BE2C (cell line): ENCODE measurements around the gene PDGFA.

Experiments
- DNase-seq: peaks from one replicate; pipeline ENCODE4 v3.0.0-alpha.2; 2020
- H3K27me3 ChIP-seq: fragments of 250-450 bp; sonication (Bioruptor Pico); 2 replicates; pipeline ENCODE4 v1.5.1; 2020; ENCODE audit warnings: mild to moderate bottlenecking
- H3K36me3 ChIP-seq: fragments of 250-450 bp; sonication (Bioruptor Pico); 2 replicates; pipeline ENCODE4 v1.5.1; 2020; ENCODE audit warnings: mild to moderate bottlenecking
- H3K4me1 ChIP-seq: fragments of 250-450 bp; sonication (Bioruptor Pico); 2 replicates; pipeline ENCODE4 v1.5.1; 2020
- H3K4me3 ChIP-seq: 2 replicates; pipeline ENCODE4 v1.5.1; 2011; ENCODE audit warnings: low read depth, low read length
- H3K9me3 ChIP-seq: fragments of 250-450 bp; sonication (Bioruptor Pico); 2 replicates; pipeline ENCODE4 v1.5.1; 2020
- TF ChIP-seq, protein P1 (sequence below): IDR thresholded peaks from 2 replicates; pipeline ENCODE4 v1.5.1; 2012; ENCODE audit warnings: mild to moderate bottlenecking, low read depth, low read length

The PDGFA gene

DNA sequence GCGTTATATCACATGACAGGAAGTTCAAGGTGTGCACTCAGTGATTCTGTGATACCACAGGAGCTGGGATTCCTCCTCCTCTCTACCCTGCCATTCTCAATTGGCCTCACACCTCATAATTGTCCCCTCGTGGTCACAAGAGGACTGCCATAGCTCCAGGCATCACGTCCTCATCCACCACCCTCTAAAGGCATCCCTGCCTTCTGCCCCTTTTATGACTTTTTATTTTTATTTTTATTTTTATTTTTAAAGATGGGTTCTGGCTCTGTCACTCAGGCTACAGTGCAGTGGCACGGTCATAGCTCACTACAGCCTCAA, 47.0 kb downstream of the PDGFA start:
- H3K4me1 ChIP-seq = no peaks in the 10 kb centered on the region
- DNase-seq = no peak
- no peaks in the 10 kb centered on the region for H3K27me3 ChIP-seq
- H3K4me3 ChIP-seq = no peak overlapping the region
- TF ChIP-seq, protein P1, sequence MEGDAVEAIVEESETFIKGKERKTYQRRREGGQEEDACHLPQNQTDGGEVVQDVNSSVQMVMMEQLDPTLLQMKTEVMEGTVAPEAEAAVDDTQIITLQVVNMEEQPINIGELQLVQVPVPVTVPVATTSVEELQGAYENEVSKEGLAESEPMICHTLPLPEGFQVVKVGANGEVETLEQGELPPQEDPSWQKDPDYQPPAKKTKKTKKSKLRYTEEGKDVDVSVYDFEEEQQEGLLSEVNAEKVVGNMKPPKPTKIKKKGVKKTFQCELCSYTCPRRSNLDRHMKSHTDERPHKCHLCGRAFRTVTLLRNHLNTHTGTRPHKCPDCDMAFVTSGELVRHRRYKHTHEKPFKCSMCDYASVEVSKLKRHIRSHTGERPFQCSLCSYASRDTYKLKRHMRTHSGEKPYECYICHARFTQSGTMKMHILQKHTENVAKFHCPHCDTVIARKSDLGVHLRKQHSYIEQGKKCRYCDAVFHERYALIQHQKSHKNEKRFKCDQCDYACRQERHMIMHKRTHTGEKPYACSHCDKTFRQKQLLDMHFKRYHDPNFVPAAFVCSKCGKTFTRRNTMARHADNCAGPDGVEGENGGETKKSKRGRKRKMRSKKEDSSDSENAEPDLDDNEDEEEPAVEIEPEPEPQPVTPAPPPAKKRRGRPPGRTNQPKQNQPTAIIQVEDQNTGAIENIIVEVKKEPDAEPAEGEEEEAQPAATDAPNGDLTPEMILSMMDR = no peak
- H3K9me3 ChIP-seq = 0 out of 2 replicates have a peak, but pooled peaks cover 3% of the 10 kb centered on the region
- H3K36me3 ChIP-seq = no peaks in the 10 kb centered on the region

DNA sequence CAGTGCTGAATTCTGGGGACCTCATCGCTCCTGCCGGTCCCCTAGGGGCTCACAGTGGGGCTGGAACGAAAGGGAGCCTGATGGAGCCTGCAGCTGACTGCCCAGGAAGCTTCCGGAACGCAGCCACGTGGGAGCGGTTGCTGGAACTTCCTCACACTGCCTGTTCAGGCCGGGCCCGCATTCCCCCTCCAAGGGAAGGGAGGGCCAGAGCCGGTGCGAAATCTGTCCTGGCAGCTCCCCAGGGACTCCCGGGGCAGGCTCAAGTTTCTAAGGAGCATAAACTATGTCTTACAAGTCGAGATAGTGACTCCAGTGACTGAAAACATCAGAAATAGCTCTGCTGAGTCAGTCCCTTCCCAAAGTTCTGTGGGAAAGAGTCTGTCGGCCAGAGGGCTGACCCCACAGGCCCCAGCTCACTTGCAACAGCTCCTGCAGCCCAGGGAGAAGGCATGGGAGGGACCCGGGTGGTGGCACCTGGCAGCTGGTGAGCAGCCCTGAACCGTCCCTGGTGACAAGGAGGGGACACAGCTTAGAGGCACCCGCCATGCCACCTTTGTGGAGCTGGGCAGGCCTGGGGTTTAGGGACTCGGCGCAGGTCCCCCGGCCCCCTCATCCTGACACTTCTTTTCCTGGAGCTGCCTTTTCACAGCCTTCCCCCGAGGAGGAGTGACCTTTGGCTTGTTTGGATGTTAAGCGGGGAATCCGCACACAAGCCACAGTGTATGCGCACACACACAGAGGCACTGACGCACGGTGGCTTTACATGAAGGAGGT, 47.6 kb downstream of the PDGFA start:
- TF ChIP-seq, protein P1 = no peak
- H3K4me1 ChIP-seq = no peaks in the 10 kb centered on the region

DNA sequence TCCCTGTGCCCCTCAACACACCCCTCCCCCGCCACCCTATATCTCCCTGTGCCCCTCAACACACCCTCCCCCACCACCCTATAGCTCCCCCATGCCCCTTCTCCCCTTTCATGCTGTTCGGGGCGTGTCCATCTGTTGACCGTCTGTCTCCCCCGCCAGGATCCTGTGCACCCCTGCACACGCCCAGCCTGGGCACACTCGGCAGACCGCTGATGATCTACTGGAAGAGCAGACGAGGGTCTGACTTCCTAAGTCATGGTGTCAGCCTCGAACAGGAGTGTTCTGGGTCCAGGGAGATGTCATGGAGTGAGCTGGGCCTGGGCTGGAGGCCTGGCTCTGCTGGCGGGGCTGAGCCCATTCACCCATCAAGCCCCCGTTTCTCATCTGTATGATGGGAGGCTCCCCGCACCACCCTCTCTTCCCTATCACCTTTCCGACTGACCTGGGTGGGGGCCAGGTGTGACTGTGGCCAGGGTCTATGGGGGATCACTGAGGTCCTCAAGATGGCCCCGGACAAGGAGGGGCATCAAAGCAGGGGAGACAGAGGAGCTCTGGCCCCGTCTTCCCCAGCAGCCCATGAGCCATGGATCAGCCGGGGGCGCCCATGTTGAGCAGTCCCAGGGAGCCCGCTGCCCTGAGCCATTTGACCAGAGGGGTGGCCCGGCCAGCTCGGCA, 48.3 kb downstream of the PDGFA start:
- Histone ChIP-seq H3K36me3 (no peaks in the 10 kb centered on the region), H3K27me3 (no peaks in the 10 kb centered on the region), H3K9me3 (0 out of 2 replicates have a peak, but pooled peaks cover 3% of the 10 kb centered on the region), H3K4me1 (no peaks in the 10 kb centered on the region), H3K4me3 (no peak overlapping the region)
- DNase-seq = peak; percentile 3
- TF ChIP-seq, protein P1 = no peak

More for the DNA sequence above, 47.6 kb downstream of the PDGFA start:
- DNase-seq = peak; percentile 3
- Histone ChIP-seq H3K27me3 (no peaks in the 10 kb centered on the region), H3K9me3 (0 out of 2 replicates have a peak, but pooled peaks cover 3% of the 10 kb centered on the region), H3K36me3 (no peaks in the 10 kb centered on the region), H3K4me3 (no peak overlapping the region)

DNA sequence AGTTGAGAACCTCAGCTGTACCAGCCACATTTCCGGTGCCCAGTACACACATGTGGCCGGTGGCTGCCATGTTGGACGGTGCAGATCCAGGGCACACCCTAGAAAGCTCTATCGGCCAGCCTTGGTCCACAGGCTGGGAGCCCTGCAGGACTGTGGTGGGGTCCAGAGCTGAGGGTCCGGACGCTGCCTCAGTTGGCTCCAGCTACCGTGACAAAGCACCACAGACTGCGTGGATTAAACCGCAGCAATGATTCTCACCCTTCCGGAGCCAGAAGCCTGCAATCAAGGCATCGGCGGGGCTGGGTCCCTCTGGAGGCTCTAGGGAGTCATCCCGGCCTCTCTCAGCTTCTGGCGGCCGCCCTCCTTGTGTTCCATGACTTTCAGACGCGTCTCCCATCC, 50.1 kb downstream of the PDGFA start:
- no peaks in the 10 kb centered on the region for H3K27me3 ChIP-seq
- H3K4me3 ChIP-seq = no peak overlapping the region

DNA sequence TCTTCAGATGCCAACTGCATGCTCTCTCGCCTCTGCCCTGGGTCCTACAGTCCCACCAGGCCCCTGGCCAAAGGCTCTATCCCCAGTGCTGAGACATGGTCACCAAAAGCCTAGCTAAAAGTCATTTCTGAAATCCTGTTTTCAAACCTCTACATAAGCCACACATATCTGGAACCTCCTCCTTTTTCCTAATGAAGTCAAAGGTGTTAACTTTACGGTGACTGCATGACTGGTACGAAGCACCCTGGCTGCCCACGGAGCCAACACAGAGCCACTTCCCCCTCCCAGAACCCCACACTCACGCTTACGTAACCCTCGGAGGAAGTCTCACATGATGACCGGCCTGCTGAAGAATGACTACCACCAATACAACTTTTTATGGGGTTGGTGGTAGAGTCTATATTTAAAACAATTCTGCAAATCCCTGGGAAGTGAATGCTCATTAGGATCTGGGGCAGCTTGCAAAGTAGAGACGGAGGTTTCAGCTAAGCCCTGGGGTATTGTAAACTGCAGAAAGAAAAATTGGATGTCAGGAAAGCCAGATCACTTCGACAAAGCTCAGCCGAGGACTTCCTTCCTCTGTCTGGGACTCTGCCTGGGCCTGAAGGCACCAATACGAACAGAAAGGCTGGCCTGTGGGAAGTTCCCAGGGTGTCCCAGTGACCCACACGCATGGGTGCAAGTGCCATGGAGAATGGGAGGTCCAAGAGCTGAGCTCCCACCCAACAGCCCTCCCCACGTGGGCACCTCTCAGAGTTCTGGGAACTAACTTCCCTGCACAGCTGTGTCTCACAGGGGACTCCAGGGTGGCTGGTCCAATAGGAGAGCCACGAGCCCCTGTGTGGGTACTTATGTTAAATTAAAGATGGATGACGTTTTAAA, 50.7 kb downstream of the PDGFA start:
- H3K4me1 ChIP-seq = no peaks in the 10 kb centered on the region
- no peaks in the 10 kb centered on the region for H3K36me3 ChIP-seq
- no peak for DNase-seq
- 0 out of 2 replicates have a peak, but pooled peaks cover 3% of the 10 kb centered on the region for H3K9me3 ChIP-seq
- no peak overlapping the region for H3K4me3 ChIP-seq
- H3K27me3 ChIP-seq = no peaks in the 10 kb centered on the region
- TF ChIP-seq, protein P1 = no peak

More for the DNA sequence above, 50.1 kb downstream of the PDGFA start:
- TF ChIP-seq, protein P1 = no peak
- Histone ChIP-seq H3K4me1 (no peaks in the 10 kb centered on the region), H3K9me3 (0 out of 2 replicates have a peak, but pooled peaks cover 3% of the 10 kb centered on the region), H3K36me3 (no peaks in the 10 kb centered on the region)
- DNase-seq = no peak
